Superior temporal gyrus (tissue), 1 donor: ENCODE results near the gene LAMA2.
A peak's percentile ranks its signal among the peaks of the same experiment; 100 is the strongest.
"Not testable (repeated sequence)": the region's sequence is repeated elsewhere in the genome, so short reads cannot be mapped to it uniquely, and the experiment has no call there.

Experiments used
- DNase-seq: peaks from one replicate; pipeline ENCODE4 v3.0.0-alpha.2; 2016; ENCODE audit errors: extremely low spot score

Gene LAMA2

DNA sequence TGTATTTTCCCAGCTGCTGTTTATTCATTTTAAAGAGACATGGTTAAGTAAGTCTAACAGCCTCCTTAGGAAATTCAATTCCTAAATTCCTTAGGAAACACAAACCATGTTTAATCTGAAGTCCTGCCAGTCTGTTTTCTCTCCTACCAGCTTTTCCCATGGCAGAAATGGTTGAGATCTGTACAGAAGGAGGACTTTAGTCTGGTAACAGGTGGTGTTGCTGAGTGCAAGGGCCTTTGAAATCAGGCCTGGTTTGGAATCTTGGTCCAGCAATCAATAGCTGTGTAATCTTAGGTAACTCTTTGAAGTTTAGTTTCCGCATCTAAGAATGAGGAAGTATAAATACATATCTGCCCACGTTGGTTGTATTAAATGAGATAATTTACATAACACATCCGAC is 232.5 kb downstream of the LAMA2 start:
- no peak for DNase-seq

DNA sequence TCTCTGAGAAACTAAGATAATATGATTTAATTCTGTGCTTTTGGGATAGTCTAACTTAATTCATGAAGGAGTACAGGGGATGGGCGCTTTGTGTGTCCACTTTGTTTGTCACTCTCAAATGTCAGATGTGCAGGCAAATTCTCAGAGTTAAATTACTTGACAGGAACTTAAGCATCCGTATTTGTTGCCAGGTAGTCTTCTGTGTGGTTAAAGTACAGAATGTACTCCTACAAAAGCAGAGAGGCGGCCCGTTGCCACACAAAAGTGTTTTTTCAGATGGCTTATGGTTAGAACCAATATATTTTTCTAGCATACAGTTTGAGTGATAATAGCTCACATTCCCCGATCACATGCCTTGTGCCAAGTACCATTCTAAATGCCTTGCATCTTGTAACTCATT is 234.4 kb downstream of the LAMA2 start:
- no peak for DNase-seq

GRCh38 chr6:129120856-129121638 is 238.1 kb downstream of the LAMA2 start:
- no peak for DNase-seq

- DNase-seq, result no peak
These were observed 241.4 kb downstream of the LAMA2 start for GRCh38 chr6:129124347-129124746.

DNA sequence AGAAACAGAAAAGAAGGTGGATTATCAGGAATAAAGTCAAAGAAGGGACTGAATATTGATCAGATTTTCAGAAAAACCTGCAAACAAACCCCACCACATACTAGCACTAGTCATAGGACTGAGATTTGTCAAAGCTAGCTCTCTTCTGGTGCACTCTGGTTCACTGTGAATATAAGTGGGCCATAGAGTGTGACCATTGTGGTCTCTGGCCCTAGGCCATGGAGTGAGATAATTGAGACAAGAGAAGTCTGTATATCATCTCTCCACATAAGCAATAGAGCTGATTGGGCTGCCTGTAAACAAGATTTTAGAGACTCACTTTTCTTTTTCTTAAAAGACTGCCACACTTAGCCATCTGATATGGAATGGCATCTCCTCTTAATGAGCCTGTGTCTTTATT is 247.2 kb downstream of the LAMA2 start:
- no peak for DNase-seq

DNA sequence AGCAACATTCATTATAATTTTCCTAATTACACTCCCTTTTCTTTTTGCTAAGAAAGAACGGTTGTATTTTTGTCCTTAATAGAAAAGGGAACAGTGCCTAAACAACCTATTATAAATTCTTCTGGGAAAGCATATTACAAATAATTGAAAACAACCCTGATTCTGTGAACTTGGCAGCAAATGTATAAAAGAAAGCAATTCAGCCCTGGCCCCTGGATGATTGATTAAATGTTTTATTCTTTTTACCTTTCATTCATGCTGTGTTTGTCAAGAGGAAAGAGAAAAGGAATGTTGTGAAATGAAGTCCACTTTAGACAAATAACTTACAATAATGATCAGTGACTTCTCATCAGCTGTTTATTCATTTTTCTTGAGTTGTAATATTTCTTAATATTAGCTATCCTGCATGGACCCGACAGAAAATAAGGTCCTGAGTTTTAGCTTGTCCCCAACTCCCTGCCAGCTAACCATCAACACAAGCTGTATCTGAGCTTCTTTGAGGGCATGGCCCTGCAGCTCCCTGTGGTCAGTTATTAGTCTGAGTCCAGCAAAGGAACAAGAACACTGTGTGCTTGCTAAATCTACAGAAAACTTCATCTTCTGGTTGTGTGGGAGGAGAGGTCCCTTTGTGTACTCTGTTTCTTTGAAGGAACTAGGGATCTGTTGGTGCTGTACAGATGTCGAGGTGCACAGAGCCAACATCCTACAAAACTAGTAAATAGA is 248.2 kb downstream of the LAMA2 start:
- DNase-seq, result peak; percentile 36

DNA sequence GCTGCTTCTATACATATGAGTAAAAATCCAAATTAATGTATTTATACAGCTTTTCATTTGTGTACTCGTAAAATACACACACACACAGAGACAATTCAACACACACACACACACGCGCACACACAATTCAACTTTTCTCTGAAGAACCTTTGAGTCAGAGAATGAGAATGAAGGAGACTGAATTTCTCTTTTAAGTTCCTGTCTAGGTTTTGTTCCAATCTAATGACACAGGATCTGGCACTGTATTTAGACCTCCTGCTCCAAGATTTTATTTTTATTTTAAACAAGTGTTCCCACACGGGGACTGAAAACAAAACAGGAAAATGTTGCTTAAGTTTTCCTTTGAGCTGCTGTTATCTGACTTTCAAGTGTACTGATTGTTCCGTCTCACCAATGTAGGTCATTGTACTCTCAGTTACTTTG is 250.8 kb downstream of the LAMA2 start:
- DNase-seq, result peak; percentile 58

DNA sequence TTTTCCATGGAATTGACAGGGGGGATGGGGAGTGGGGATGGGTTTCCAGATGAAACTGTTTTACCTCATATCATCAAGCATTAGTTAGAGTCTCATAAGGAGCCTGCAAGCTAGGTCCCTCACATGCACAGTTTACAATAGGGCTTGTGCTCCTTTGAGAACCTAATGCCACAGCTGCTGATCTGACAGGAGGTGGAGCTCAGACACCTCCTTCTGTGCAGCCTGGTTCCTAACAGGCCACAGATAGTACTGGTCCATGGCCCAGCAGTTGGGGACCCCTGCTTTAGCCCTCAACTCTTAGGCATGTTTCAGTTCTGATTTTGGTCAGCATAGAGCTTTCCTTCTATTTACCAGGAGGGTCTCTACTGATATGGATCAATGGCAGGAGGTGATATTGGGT is 251.6 kb downstream of the LAMA2 start:
- peak; percentile 59 for DNase-seq

GRCh38 chr6:129135451-129135850 is 252.5 kb downstream of the LAMA2 start:
- peak; percentile 28 for DNase-seq

DNA sequence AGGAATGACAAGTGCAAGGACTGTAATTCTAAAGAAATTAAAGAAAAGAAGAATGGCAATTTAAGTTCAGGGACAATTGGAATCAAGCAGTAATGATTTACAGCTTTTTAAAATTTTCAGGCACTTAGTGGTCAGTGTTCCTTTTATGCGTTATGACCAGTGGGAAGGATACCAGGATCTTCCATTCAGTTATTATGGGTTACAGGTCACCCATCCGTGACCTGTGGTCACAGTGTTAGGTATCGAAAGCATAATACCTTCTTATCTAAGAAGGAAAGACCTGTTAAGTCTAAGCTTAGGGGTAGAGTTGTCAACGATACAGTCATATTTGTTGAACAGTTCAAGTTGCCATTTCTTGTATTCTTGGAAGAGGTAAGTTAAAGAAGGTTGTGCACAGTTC is 253.8 kb downstream of the LAMA2 start:
- DNase-seq, result no peak

DNA sequence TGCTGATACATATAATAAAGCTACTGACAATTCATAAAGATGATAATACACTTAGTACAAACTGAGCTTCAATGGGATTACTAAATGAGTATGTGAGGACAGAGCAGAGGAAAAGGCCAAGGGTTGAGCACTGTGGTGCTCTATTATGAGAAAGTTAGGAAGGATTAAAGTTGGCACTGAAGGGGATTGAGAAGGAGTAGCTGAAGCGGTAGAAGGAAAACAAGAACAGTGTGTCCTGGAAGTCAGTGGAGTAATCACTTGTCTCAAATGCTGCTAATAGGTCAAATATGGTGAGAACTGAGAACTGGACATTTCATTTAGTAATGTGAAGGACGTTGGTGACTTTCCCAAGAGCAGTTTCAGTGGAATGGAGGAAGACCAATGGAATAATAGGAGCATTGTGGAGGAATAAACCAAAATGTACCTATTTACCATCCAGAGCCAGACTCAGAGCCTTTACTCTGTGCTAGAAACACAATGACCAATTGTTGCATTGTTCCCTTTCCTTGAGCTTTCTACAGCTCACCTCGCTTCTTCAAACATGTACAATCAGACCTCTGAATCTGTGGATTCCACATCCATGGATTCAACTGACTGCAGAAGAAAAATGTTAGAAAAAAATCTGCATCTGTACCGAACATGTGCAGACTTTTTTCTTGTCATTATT is 255.9 kb downstream of the LAMA2 start:
- peak; percentile 63 for DNase-seq

DNA sequence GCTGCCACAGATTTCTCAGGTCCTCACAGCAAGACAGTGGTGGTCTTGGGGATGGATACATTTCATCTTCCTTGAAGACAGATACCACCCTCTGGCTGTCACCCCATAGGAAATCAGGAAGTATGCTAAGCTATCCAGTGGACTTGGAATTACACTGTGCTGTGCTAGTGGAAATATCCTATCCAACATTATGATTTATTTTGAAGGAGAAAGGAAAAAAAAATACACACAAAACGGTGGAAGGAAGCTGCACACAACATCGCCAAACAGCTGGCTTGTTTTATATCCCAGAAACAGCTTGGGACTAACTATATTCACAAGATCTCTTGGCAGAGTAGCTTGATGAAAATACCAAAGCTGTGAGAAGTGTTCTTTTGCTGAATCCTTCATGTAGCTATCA is 257.6 kb downstream of the LAMA2 start:
- peak; percentile 54 for DNase-seq

GRCh38 chr6:129141499-129141898 is 258.6 kb downstream of the LAMA2 start:
- DNase-seq, result no peak

DNA sequence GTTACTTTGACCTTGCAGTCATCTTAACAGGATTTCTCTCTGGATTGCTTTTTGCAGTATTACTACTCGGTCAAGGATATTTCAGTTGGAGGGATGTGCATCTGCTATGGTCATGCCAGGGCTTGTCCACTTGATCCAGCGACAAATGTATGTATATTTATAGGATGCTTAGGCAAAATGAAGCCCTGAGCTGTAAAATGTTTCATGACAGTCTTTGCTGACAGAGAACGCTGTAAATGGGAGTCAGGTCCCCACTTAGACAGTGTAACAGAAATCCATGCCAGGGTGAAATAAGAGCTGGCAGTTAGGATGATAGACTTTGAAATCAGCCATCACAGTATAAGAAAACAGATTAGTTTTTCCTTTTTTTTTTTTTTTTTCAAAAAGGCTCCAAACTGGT is 264.0 kb downstream of the LAMA2 start:
- DNase-seq, result no peak

GRCh38 chr6:129150507-129150906 is 267.6 kb downstream of the LAMA2 start:
- DNase-seq, result no peak

DNA sequence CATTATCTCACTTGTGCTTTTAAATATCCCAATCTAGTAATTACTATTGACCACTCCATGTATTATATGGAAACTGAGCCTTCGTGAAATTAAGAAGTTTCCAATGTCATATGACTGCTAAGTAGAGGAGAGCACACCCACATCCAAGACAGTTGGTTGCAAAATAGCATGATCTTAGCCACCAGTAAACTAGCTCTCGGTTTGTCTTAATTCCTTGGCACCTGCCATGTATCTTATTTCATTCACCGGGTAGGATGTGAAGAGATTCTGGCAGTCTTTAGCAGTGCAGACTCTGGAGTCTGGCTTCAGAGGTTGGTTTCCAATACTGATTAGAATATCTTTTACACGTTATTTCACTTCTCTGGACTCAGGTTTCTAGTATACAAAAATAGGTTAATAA is 270.3 kb downstream of the LAMA2 start:
- DNase-seq, result no peak

DNA sequence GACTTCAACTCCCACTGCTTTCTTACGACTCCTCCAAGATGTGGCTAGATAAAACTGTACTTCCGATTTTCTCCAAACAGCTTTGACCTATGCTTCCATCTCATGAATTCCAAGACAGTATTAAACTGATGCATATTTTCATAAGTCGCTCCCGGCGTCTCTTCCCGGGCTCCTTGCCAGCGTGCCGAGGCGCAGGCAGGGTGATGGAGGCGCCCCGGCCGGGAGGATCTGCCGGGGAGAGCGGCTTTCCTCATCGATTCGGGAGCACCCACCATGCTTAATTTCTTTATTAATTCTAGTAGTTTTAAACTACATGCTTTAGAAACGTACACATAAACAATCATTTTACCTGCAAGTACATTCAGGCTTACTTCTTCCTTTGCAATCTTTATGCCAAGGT is 276.3 kb downstream of the LAMA2 start:
- DNase-seq, result not testable (repeated sequence)

DNA sequence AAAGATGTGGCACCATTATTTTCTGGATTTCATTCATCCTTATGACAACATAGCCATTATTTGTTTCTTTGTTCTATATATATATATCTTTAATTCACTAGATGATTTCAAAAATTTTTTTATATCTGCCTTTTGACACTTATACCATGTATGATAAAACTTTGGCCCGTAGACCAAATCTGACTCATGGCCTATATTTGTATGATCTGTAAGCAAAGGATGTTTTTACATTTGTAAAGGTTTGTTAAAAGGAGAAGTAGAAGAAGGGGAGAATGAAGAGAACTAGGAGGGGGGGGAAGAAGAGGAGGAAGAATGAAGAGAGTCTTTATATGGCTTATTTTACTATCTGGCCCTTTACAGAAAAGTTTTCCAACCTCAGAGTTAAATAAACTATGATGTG is 279.7 kb downstream of the LAMA2 start:
- no peak for DNase-seq

GRCh38 chr6:129163551-129163950 is 280.6 kb downstream of the LAMA2 start:
- no peak for DNase-seq

GRCh38 chr6:129164032-129164431 is 281.1 kb downstream of the LAMA2 start:
- DNase-seq, result no peak

DNA sequence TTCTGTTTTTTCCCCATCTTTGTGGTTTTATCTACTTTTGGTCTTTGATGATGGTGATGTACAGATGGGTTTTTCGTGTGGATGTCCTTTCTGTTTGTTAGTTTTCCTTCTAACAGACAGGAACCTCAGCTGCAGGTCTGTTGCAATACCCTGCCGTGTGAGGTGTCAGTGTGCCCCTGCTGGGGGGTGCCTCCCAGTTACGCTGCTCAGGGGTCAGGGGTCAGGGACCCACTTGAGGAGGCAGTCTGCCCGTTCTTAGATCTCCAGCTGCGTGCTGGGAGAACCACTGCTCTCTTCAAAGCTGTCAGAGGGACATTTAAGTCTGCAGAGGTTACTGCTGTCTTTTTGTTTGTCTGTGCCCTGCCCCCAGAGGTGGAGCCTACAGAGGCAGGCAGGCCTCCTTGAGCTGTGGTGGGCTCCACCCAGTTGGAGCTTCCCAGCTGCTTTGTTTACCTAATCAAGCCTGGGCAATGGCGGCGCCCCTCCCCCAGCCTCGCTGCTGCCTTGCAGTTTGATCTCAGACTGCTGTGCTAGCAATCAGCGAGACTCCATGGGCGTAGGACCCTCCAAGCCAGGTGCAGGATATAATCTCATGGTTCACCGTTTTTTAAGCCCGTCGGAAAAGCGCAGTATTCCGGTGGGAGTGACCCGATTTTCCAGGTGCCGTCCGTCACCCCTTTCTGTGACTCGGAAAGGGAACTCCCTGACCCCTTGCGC is 289.5 kb downstream of the LAMA2 start:
- DNase-seq, result not testable (repeated sequence)

GRCh38 chr6:129175066-129175465 is 292.1 kb downstream of the LAMA2 start:
- no peak for DNase-seq
